OCI-LY1 (cell line): Measurements from ENCODE around the gene AMZ1.
"Not testable (repeated sequence)": the region's sequence is repeated elsewhere in the genome, so short reads cannot be mapped to it uniquely, and the experiment has no call there.

Source experiments
- H2AFZ ChIP-seq: fragments of 200-600 bp; sonication (generic), shearing (Covaris generic); 2 replicates; pipeline ENCODE4 v1.6.0; 2014; ENCODE audit warnings: antibody characterized with exemption, mild to moderate bottlenecking, low read length
- H3F3A ChIP-seq: fragments of 200-600 bp; sonication (generic), shearing (Covaris generic); 2 replicates; pipeline ENCODE4 v1.6.0; 2014; ENCODE audit warnings: mild to moderate bottlenecking, antibody characterized with exemption, low read length, moderate library complexity; ENCODE audit not compliant: insufficient read depth
- H3K27ac ChIP-seq: fragments of 200-600 bp; sonication (generic); 2 replicates; pipeline ENCODE4 v1.5.1; 2014; ENCODE audit warnings: low read length, mixed run types, mild to moderate bottlenecking, low read depth; ENCODE audit not compliant: poor library complexity, severe bottlenecking
- H3K27me3 ChIP-seq: fragments of 200-600 bp; sonication (generic); 2 replicates; pipeline ENCODE4 v1.6.0; 2014; ENCODE audit warnings: antibody characterized with exemption, mild to moderate bottlenecking, low read length, moderate library complexity; ENCODE audit not compliant: insufficient read depth
- H3K36me3 ChIP-seq: fragments of 200-600 bp; sonication (generic); 2 replicates; pipeline ENCODE4 v1.6.1; 2014; ENCODE audit warnings: mild to moderate bottlenecking, antibody characterized with exemption, low read length, moderate library complexity, mixed read lengths; ENCODE audit not compliant: insufficient read depth
- H3K4me1 ChIP-seq: fragments of 200-600 bp; sonication (generic); 2 replicates; pipeline ENCODE4 v1.5.1; 2014; ENCODE audit warnings: mild to moderate bottlenecking, low read length, moderate library complexity; ENCODE audit not compliant: insufficient read depth, severe bottlenecking
- H3K4me2 ChIP-seq: fragments of 200-600 bp; sonication (generic), shearing (Covaris generic); 2 replicates; pipeline ENCODE4 v1.6.1; 2014; ENCODE audit warnings: low read length
- H3K4me3 ChIP-seq: fragments of 200-600 bp; sonication (generic); 2 replicates; pipeline ENCODE4 v1.5.1; 2014; ENCODE audit warnings: low read length, low read depth, mild to moderate bottlenecking, mixed read lengths; ENCODE audit not compliant: poor library complexity, severe bottlenecking
- H3K79me2 ChIP-seq: fragments of 200-600 bp; shearing (Covaris generic); 2 replicates; pipeline ENCODE4 v1.6.1; 2016; ENCODE audit warnings: mixed run types, low read length, mixed read lengths; ENCODE audit not compliant: insufficient read depth
- H3K9ac ChIP-seq: fragments of 200-600 bp; sonication (generic), shearing (Covaris generic); 2 replicates; pipeline ENCODE4 v1.6.1; 2014; ENCODE audit warnings: mild to moderate bottlenecking, low read length, mixed read lengths
- H3K9me2 ChIP-seq: fragments of 200-600 bp; sonication (generic), shearing (Covaris generic); 2 replicates; pipeline ENCODE4 v1.6.1; 2014; ENCODE audit warnings: low read depth, mild to moderate bottlenecking, low read length, mixed read lengths
- H3K9me3 ChIP-seq: fragments of 200-600 bp; shearing (Covaris generic); 2 replicates; pipeline ENCODE4 v1.6.1; 2014; ENCODE audit warnings: low read length, mixed read lengths
- H4K20me1 ChIP-seq: fragments of 200-600 bp; sonication (generic), shearing (Covaris generic); 2 replicates; pipeline ENCODE4 v1.6.0; 2016; ENCODE audit warnings: mild to moderate bottlenecking, low read length; ENCODE audit not compliant: insufficient read depth
- CTCF ChIP-seq: fragments of 200-600 bp; sonication (generic), shearing (Covaris generic); IDR thresholded peaks from 2 replicates; pipeline ENCODE4 v1.5.1; 2017; ENCODE audit warnings: mild to moderate bottlenecking, antibody characterized with exemption, low read length, moderate library complexity, mixed read lengths
- EZH2 ChIP-seq: fragments of 200-600 bp; sonication (generic), shearing (Covaris generic); IDR thresholded peaks from 2 replicates; pipeline ENCODE4 v1.8.0; 2017; ENCODE audit warnings: borderline replicate concordance, mixed run types, mild to moderate bottlenecking, antibody characterized with exemption, low read length, moderate library complexity, mixed read lengths

The AMZ1 gene

GRCh38 chr7:2673934-2674333 is 14.1 kb upstream of the AMZ1 start:
- Histone ChIP-seq H3K9me3 (0 out of 2 replicates have a peak, but pooled peaks cover 2% of the 10 kb centered on the region), H3K4me2 (no peak overlapping the region), H3K4me1 (no peaks in the 10 kb centered on the region), H3F3A (no peaks in the 10 kb centered on the region), H3K36me3 (no peaks in the 10 kb centered on the region; the same call in 1 of the 2 replicates), H2AFZ (no peak overlapping the region), H3K27me3 (no peaks in the 10 kb centered on the region; the same call in 1 of the 2 replicates), H3K9ac (no peak overlapping the region), H3K27ac (no peak overlapping the region), H3K4me3 (no peak overlapping the region), H3K79me2 (no peaks in the 10 kb centered on the region), H3K9me2 (no peaks in the 10 kb centered on the region), H4K20me1 (no peaks in the 10 kb centered on the region)
- TF ChIP-seq CTCF (no peak), EZH2 (no peak)

- Histone ChIP-seq H3K9me3 (0 out of 2 replicates have a peak, but pooled peaks cover 2% of the 10 kb centered on the region), H2AFZ (no peak overlapping the region), H4K20me1 (no peaks in the 10 kb centered on the region), H3K27ac (no peak overlapping the region), H3K4me3 (no peak overlapping the region), H3K36me3 (no peaks in the 10 kb centered on the region; the same call in 1 of the 2 replicates), H3K4me2 (no peak overlapping the region), H3K9ac (no peak overlapping the region), H3K27me3 (peaks cover 6% of the 10 kb centered on the region; the same call in 1 of the 2 replicates), H3K9me2 (no peaks in the 10 kb centered on the region), H3F3A (no peaks in the 10 kb centered on the region), H3K4me1 (no peaks in the 10 kb centered on the region), H3K79me2 (no peaks in the 10 kb centered on the region)
- TF ChIP-seq EZH2 (no peak), CTCF (no peak)
Observed at GRCh38 chr7:2675256-2675764, 12.7 kb upstream of the AMZ1 start.

- not testable (repeated sequence) for H3K36me3 ChIP-seq, H3K4me3 ChIP-seq, H3K4me2 ChIP-seq, H2AFZ ChIP-seq, H3F3A ChIP-seq, H3K4me1 ChIP-seq, H3K9me3 ChIP-seq, H3K9me2 ChIP-seq, H3K9ac ChIP-seq, H3K27ac ChIP-seq, H3K79me2 ChIP-seq, H4K20me1 ChIP-seq, H3K27me3 ChIP-seq
Observed at GRCh38 chr7:2676576-2676975, 11.4 kb upstream of the AMZ1 start.

- not testable (repeated sequence) for H3K27ac ChIP-seq, H3K36me3 ChIP-seq, H3K27me3 ChIP-seq, H2AFZ ChIP-seq, H3K4me2 ChIP-seq, H3K9ac ChIP-seq, H3K4me1 ChIP-seq, H3K4me3 ChIP-seq, H3F3A ChIP-seq, H3K9me3 ChIP-seq, H3K9me2 ChIP-seq, H4K20me1 ChIP-seq, H3K79me2 ChIP-seq
Observed at GRCh38 chr7:2678454-2678853, 9.5 kb upstream of the AMZ1 start.

GRCh38 chr7:2679135-2680127 is 8.6 kb upstream of the AMZ1 start:
- not testable (repeated sequence) for H3K9me2 ChIP-seq, H3K4me3 ChIP-seq, H3K9me3 ChIP-seq, H2AFZ ChIP-seq, H3K4me1 ChIP-seq, H3K9ac ChIP-seq, H3K4me2 ChIP-seq, H4K20me1 ChIP-seq, H3K36me3 ChIP-seq, H3K27me3 ChIP-seq, H3K79me2 ChIP-seq, H3K27ac ChIP-seq, H3F3A ChIP-seq
